K562 (cell line): Measurements from ENCODE around the gene ANO9. TPM values are rescaled to one million over a fixed set of nuclear protein-coding genes. Genes with fewer than 3 reads are reported as not detected.

Source experiments
- CBFA2T2 ChIP-seq: fragments of 450-650 bp; conservative IDR thresholded peaks from 2 replicates; pipeline ENCODE4 v1.6.1; 2017; ENCODE audit warnings: mild to moderate bottlenecking
- ID3 ChIP-seq, 2 experiments: fragments of 250-450 bp in 1 of 2; fragments of 450-650 bp in 1 of 2; sonication (Bioruptor Pico) in 1 of 2; IDR thresholded peaks; 2 replicates each; pipeline versions ENCODE4 v1.6.1 to v1.8.0; 2016 to 2021; ENCODE audit warnings: mild to moderate bottlenecking in 2 of 2, moderate library complexity in 2 of 2, missing compliant biosample characterization in 1 of 2, missing genetic modification characterization in 1 of 2
- NCOR1 ChIP-seq: fragments of 450-650 bp; IDR thresholded peaks from 2 replicates; pipeline ENCODE4 v1.6.1; 2016; ENCODE audit warnings: mild to moderate bottlenecking, moderate library complexity
- NFE2L1 ChIP-seq: fragments of 450-650 bp; IDR thresholded peaks from 2 replicates; pipeline ENCODE4 v1.6.1; 2016; ENCODE audit warnings: missing genetic modification characterization, low read depth, mild to moderate bottlenecking, missing compliant biosample characterization, moderate library complexity, borderline replicate concordance
- PATZ1 ChIP-seq: fragments of 250-450 bp; sonication (Bioruptor Pico); IDR thresholded peaks from 2 replicates; pipeline ENCODE4 v1.5.0; 2020; ENCODE audit warnings: mild to moderate bottlenecking, borderline replicate concordance
- PHTF2 ChIP-seq: fragments of 250-450 bp; sonication (Bioruptor Pico); IDR thresholded peaks from 2 replicates; pipeline ENCODE4 v1.5.0; 2021; ENCODE audit warnings: mild to moderate bottlenecking
- POLR2AphosphoS2 ChIP-seq: IDR thresholded peaks from 2 replicates; pipeline ENCODE4 v1.6.1; 2012; ENCODE audit warnings: low read length, improper control_type of control experiment
- PRDM10 ChIP-seq: fragments of 450-650 bp; IDR thresholded peaks from 2 replicates; pipeline ENCODE4 v1.6.1; 2018; ENCODE audit not compliant: partially characterized antibody
- SFPQ ChIP-seq: fragments of 200-400 bp; formaldehyde crosslinking; IDR thresholded peaks from 2 replicates; pipeline ENCODE4 v1.6.1; 2017; ENCODE audit warnings: mild to moderate bottlenecking, low read depth, low read length, moderate library complexity
- SIRT6 ChIP-seq: IDR thresholded peaks from one replicate; pipeline ENCODE4 v1.6.1; 2012; ENCODE audit warnings: low read depth, mild to moderate bottlenecking, control low read depth, inconsistent platforms, low read length, moderate library complexity
- SMARCE1 ChIP-seq: fragments of 450-650 bp; IDR thresholded peaks from 2 replicates; pipeline ENCODE4 v1.7.1; 2016; ENCODE audit warnings: mild to moderate bottlenecking
- TEAD4 ChIP-seq, 2 experiments: sonication (generic) in 1 of 2; formaldehyde crosslinking in 1 of 2; IDR thresholded peaks; 2 replicates each; pipeline versions ENCODE4 v1.6.1 to v1.8.0; 2012 to 2022; ENCODE audit warnings: borderline replicate concordance in 1 of 2, inconsistent platforms in 1 of 2, low read length in 1 of 2, mild to moderate bottlenecking in 1 of 2, missing genetic modification reagents in 1 of 2
- ZC3H8 ChIP-seq: fragments of 450-650 bp; IDR thresholded peaks from 2 replicates; pipeline ENCODE4 v1.6.1; 2017
- ZNF398 ChIP-seq: fragments of 250-450 bp; sonication (Bioruptor Pico); IDR thresholded peaks from 2 replicates; pipeline ENCODE4 v1.8.0; 2021; ENCODE audit warnings: moderate library complexity, mild to moderate bottlenecking, inconsistent platforms
- ZNF707 ChIP-seq: fragments of 250-450 bp; sonication (Bioruptor Pico); conservative IDR thresholded peaks from 2 replicates; pipeline ENCODE4 v1.8.0; 2022; ENCODE audit warnings: inconsistent platforms, mild to moderate bottlenecking, moderate library complexity
- polyA plus RNA-seq, 8 experiments: library from polyadenylated mRNA; depleted of rRNA in 4 of 8; stranded (reverse) in 5 of 8; unstranded in 3 of 8; fragments of >200 nt; fragmentation: Nextera tagmentation in 2 of 8; fragmentation: Illumina TruSeq in 1 of 8; extraction: Ambion mirVana in 2 of 8; extraction: Trizol in 1 of 8; gene quantifications; 2 replicates each; pipeline versions ENCODE4 v1.2.1 to v1.2.3, GENCODE V29; 2011 to 2014; ENCODE audit warnings: inconsistent platforms in 1 of 8, missing spikeins in 1 of 8
- total RNA-seq, 7 experiments: library from RNA; depleted of rRNA in 6 of 7; stranded (reverse); fragments of >200 nt in 6 of 7; fragmentation: Illumina TruSeq in 2 of 7; extraction: Trizol in 2 of 7; gene quantifications; 2 replicates each; pipeline versions ENCODE4 v1.2.1 to v1.2.3, GENCODE V29; 2011 to 2021; ENCODE audit warnings: low replicate concordance in 1 of 7

ANO9 gene
- total and polyA plus RNA-seq, 9 of the 15 experiments (the other 6 are each of a cell fraction or from before 2014, with no cell fraction given), result 0.20 to 14.5 (median 4.5) TPM

- TF ChIP-seq SFPQ, result no peak
- no peak for TF ChIP-seq ZNF398 (CRISPR knock-in tag)
- TF ChIP-seq NCOR1, result peak; percentile 89
- no peak for TF ChIP-seq NFE2L1 (tag)
- peak; percentile 85 for TF ChIP-seq SMARCE1
- no peak for TF ChIP-seq PATZ1 (CRISPR knock-in tag)
- no peak for TF ChIP-seq ZNF707 (CRISPR knock-in tag)
- TF ChIP-seq ZC3H8, result no peak
- peak; percentile 83 for TF ChIP-seq CBFA2T2
- no peak for TF ChIP-seq SIRT6
- no peak for TF ChIP-seq ID3 (CRISPR knock-in tag; IDR thresholded peaks at IDR 0.05)
- TF ChIP-seq ID3 (tag; IDR thresholded peaks at IDR 0.05), result no peak
- TF ChIP-seq POLR2AphosphoS2, result no peak
- TF ChIP-seq PRDM10, result peak; percentile 10
- peak; percentile 94 for TF ChIP-seq TEAD4 (IDR thresholded peaks at IDR 0.05; ENCODE audit: low read length)
- no peak for TF ChIP-seq TEAD4 (CRISPR knock-in tag; IDR thresholded peaks at IDR 0.05; ENCODE audit: borderline replicate concordance)
- no peak for TF ChIP-seq PHTF2 (CRISPR knock-in tag)
Measured at GRCh38 chr11:460331-461199, 18.8 kb upstream of the ANO9 start (continued).
